Activated gamma-delta T cell (primary cell): ENCODE results near the gene ZIK1.

ENCODE experiments used
- DNase-seq: peaks from one replicate; lab custom pipeline; 2025; lab: John Stamatoyannopoulos, UW

Gene ZIK1

DNA sequence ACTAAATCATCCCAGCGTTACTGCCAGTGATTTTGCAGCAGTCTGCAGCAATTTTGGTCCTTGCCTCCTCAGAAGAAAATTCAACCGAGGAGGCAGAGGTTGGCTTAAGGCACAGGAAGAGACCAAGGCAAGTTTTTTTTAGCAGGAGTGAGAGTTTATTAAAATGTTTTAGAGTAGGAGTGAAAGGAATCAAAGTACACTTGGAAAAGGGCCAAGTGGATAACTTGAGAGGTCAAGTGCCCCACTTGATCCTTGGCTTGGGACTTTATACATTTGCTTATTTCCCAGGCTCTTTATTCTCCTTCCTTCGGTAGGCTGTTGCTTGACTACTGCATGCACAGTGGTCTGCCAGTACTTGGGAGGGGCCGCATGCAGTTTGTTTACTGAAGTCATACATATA, 27.2 kb downstream of the ZIK1 start:
- no peak for DNase-seq

GRCh38 chr19:57613941-57614743, 30.2 kb downstream of the ZIK1 start, which contains the start of gene ZNF134:
TSS of gene ZNF134 (plus strand) at chr19:57614242. CDS start at chr19:57619469, 5,227 bp downstream.
- peak; percentile 58 for DNase-seq

- DNase-seq: no peak
Observed at GRCh38 chr19:57615346-57615745, 31.4 kb downstream of the ZIK1 start.

- no peak for DNase-seq
Observed at GRCh38 chr19:57620673-57621348, 36.9 kb downstream of the ZIK1 start.

GRCh38 chr19:57623091-57623490, 39.1 kb downstream of the ZIK1 start:
- no peak for DNase-seq

DNA sequence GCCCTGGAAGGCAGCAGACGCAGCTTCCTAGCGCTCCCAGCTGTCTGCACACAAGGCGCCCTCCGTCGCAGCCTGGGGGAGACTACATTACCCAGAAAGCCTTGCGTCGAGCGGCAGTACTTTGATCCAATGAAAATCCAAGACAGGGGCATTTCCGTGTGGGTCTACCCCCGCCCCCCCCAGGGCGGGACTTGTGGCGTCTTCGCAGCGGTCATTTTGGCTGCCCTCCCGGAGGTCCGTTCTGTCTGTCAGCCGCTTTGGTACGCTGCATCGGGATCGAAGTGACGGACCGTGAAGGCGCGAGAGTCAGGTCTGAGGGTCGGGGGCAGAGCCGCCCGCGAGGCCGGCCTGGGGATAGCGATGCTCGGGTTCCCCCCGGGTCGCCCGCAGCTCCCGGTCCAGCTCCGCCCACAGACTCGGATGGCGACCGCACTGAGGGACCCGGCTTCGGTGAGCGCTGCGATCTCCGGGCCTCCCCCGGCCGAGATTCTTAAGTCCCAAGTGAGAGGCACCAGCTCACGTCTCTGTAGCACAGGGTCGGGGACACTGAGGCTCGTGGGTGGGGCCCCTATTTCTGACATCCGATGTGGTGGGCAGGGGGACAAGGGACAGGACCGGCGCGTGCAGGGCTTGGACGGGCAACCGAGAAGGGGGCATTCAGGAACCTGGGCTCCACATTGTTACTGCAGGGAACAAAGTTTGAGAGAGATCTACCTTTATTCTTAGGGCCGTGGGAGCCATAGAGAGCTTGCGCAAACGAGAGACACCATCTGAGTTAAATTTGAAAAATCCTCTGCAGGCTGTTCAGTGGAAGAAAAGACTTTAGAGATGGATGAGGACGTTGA, 49.3 kb downstream of the ZIK1 start, which contains the start of gene ZNF211:
ZNF211 (plus strand) TSS at position 182 of the 845 bp plus-strand sequence; CDS start at position 361, 179 bp downstream.
- peak; percentile 53 for DNase-seq

DNA sequence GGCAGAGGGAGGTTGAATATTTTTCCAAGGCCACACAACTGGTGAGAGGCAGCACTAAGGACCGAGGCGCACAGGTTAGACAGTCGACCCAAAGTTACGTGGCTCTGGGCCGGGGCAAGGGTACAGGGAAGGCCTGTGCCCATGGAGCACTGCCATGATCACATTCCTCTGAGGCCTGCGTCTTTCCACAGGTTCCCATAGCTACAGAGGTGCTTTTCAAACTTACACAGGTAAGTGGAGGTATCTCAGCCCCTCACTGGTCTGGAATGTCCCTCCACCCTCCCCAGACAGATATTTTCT, 49.8 kb downstream of the ZIK1 start:
- no peak for DNase-seq

DNA sequence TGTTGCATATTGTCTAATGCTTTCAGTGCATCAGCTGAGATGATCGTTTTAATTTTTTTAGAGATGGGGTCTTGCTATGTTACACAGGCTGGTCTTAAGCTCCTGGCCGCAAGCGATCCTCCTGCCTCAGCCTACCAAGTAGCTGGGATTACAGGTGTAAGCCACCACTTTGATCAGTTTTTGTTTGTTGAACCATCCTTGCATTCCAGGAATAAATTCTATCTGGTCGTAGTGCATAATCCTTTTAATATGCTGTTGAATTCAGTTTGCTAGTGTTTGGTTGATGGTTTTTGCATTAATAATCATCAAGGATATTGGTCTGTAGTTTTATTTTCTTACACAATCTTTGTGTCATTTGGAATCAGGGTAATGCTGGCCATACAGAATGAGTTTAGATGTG, 53.4 kb downstream of the ZIK1 start:
- no peak for DNase-seq

- no peak for DNase-seq
Observed at GRCh38 chr19:57641715-57642234, 57.8 kb downstream of the ZIK1 start.

DNA sequence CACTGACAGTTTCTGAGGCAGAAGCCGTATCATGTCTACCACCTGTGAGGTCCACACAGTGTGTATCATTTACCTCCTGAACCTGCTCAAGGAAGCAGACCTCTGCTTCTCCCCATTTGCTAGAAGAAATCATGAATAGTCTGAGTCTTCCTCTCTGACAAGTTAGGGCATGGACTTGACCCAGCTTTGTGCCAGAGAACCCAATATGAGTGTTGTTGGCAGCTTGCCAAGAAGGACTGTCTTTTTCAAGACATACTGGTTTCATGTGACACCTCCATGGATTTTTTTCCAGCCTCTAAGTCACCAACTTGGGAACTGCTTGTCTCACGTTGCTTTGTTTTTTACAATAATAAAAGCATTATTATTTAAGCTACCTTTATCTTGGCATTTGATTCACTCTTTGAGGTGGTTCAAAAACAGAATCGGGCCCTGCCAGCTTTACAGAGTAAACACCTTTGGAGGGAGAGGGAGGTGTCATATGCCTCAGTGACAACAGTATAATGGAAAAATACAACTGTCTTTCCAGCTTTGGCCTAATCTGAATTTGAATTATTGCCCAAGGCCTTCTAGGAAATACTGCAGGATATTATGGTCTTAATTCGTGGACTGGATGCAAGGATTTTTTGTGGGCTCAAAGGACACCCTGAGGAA, 58.6 kb downstream of the ZIK1 start:
- no peak for DNase-seq
